GM15510 (cell line): Measurements from ENCODE around the gene ANKRD13A.

ENCODE experiments used
- POLR2A ChIP-seq: IDR thresholded peaks from 3 replicates; pipeline ENCODE4 v1.6.1; 2011; ENCODE audit warnings: borderline replicate concordance; ENCODE audit not compliant: insufficient read length; ENCODE audit errors: extremely low read depth

Gene ANKRD13A

DNA sequence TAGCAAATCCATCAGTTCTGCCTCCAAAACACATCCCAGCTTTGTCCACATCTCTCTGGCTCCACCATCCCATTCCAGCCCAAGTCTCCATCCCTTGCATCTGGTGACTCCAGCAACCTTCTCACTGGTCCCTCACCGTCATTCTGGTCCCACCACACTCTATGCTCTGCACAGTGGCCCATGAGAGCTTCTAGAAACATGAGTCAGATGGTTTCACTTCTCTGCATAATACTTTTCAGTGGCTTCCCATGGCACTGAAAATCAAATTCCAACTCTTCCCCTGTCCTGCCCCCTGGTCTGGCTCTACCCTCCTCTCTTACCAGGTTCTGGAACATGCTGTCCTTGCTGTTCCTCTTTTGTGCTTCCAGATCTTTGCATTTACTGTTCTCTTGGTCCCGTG, 66.3 kb downstream of the ANKRD13A start:
- TF ChIP-seq POLR2A: no peak

DNA sequence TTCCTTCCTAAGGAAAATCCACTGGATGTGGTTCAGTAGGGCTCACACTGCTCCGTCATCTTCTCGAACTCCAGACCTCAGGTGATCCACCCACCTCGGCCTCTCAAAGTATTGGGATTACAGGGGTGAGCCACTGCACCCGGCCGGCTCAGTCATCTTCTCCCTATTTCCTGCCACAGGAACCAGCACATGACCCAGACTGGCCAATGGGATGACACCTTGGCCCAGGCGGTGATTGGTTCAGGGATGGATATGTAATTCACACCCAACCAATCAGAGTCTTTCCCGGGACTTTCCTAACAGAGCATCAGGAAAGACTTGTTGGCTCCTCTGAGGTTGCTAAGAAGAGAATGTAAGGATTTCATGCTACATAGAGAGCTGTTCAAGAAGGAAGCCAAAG, 68.3 kb downstream of the ANKRD13A start:
- no peak for TF ChIP-seq POLR2A

DNA sequence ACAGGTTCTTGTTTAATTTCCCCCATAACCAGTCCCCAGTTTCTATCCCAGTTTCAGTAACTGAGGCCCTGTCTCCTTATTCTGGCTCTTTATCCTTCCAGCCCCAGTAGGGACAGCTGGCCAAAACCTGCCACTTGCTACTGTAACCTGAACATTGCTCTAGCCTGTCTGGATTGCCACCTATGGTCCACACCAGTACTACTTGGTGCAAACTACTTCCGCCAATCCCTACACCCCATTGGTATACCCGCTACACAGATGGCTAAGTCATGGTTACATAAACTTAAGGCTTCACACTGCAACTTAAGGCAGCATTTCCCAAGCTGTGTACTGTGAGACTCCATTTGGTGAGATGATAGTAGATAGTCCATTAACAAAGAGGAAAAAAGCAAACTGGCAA, 69.4 kb downstream of the ANKRD13A start:
- no peak for TF ChIP-seq POLR2A

DNA sequence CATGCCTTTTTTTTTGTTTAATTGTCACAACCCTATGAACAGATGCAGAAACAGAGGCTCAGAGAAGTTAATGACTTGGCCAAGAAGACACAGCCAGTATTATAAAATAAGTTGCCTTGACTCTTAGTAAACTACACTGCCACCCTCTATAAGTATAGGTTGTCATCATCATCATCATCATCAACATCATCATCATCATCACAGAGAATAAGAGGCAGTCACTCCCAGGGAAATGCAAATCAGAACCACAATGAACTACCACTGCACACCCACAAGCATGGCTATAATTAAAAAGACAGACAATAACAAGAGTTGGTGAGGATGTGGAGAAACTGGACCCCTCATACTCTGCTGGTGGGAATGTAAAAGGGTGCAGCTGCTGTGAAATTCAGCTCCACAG, 72.3 kb downstream of the ANKRD13A start:
- TF ChIP-seq POLR2A: no peak

DNA sequence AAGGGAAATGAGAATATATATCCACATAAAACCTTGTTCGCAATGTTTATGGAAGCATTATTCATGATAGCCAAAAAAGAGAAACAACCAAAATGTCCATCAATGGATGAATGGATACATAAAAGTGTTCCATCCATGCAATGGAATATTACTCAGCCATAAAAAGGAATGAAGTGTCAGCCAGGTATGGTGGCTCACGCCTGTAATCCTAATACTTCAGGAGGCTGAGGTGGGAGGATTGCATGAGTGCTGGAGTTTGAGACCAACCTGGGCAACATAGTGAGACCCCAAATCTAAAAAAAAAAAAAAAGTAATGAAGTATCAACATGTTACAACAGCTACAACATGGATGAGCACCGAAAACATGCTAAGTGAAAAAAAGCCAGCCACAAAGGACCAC, 72.7 kb downstream of the ANKRD13A start:
- no peak for TF ChIP-seq POLR2A

DNA sequence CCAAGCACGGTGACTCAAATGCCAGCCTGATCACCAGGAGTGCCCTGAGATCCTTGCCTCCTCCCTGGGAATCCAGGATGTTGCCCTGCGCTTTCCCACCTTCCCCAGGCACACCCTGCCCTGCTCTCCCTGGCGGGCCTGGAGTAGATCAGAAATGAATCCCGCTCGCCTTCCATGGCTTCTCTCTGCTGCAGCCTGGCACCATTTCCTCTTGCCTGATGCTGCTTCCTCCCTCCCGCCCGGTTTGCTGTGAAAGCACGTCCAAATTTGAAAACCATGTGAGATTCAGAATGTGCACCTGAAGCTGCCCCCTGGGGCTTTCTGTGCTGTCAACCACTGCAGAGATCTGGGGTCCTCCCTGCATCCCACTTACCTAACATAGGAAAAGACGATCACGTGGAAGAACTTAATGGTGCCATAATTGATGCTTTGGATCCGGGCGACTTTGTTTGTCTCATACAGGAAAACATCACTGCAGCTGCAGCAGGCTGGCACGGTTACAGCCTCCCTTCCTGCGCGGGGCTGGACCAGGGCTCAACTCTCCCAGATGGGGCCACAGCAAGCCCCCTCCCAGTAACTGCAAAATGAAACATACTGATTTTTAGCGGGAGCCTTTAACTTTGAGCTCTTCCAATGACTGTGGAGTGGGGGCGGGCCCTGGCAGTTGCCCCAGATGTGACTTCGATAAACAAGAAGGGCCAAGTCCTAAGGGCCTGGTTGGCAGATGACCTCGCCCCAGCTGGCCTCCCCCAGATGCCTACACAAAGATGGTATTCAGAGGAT, 74.0 kb downstream of the ANKRD13A start:
- TF ChIP-seq POLR2A: no peak

DNA sequence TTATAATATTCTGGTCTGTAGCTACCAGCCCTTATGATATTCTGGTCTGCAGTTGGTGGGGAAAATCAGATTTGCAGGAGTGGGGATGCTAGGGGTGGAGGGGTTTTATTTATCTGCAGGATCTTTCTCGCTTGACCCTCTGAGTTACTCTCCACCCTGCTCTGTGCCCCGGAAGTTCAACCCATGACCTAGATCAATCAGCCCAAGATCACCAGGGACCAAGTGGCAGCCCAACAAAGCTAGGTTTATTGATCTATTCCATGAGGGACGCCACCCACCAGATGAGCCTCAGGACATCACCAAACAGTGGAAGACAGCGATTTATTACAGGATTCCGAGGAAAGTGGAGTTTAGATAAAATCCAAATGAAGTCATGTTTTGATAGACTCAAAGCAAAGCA, 74.9 kb downstream of the ANKRD13A start:
- TF ChIP-seq POLR2A: no peak

DNA sequence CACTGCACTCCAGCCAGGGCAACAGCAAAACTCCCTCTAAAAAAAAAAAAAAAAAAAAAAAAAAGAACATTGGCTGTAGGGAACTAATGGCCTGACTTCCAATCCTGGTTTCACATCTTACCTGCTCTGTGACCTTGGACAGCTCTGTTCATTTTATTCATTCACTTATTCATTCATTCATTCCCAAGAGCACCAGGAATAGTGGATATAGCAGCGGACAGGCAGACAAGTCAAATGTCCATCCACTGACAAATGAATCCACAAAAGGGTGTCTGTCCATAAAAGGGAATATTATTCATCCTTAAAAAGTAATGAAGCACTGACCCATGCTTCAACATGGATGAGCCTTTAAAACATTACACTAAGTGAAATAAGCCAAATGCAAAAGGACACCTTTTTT, 76.7 kb downstream of the ANKRD13A start:
- TF ChIP-seq POLR2A: no peak

DNA sequence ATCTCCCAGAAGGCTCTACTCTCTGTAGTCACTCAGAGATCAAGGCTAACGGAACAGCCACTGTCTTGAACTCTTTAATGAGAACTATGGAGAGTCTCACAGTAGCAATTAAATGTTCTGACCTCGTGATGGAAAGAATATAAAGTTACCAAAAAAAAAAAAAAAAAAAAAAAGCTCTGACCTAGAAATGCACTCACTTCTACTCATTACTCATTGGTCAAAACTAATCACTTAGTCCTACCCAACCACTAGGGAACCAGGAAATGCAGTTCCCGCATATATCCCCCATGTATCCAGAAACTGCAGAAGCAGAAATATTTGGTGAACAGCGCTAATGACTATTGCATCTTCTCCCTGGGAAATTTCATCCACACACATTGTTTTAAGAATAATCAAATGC, 78.6 kb downstream of the ANKRD13A start:
- no peak for TF ChIP-seq POLR2A

DNA sequence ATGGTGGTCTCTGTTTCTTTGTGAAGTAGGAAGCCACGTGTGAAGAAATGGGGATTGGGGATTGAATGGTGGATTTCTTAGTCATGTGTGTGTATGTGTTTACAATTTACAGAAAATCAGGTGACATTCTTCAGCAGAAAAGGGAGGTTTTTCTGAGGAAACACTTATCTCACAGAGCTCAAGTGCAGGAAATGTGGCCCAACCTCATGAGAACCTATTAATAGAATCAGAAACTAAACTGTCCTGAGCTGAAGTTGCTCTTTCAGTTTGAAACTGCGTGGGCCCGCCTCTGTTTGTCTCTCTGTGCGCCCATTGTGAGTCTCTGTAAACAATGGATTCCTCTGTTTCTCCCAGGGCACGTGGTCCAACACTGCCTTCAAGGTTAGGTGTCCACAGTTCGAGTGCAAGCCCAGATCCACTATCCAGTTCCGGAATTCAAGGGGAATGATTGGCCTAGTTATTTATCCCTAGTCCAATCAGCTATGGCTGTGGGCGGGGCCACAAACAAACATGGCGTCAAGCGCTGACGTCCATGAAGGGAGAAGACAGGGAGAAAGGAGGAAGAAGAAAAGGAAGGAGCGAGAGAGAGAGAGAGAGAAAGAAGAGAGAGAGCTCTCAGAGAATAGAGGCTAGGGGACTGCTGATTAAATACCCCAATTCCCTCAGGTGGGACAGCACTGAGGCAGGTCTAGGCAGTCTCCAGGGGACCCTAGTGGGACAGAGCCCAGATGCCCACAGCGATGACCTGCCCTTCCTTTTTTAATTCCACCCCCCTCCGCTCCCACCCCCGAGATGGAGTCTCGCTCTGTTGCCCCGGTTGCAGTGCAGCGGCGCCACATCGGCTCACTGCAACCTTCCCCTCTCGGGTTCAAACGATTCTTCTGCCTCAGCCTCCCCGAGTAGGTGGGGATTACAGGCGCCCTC, 80.5 kb downstream of the ANKRD13A start:
- peak; percentile 37 for TF ChIP-seq POLR2A

DNA sequence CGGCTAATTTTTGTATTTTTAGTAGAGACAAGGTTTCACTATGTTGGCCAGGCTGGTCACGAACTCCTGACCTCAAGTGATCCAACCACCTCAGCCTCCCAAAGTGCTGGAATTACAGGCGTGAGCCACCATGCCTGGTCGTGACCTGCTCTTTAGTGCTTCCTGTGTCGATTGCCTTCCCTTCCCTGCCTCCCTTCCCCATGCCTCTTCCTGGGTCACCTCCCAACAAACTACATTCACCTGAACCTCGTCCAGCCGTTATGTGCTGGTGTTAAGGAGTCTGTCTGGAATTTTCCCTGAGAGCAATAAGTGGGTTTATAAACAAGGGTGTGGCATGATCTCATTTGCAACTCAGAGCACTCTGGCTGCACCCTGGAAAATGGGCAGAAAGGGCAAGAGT, 81.2 kb downstream of the ANKRD13A start:
- TF ChIP-seq POLR2A: no peak

DNA sequence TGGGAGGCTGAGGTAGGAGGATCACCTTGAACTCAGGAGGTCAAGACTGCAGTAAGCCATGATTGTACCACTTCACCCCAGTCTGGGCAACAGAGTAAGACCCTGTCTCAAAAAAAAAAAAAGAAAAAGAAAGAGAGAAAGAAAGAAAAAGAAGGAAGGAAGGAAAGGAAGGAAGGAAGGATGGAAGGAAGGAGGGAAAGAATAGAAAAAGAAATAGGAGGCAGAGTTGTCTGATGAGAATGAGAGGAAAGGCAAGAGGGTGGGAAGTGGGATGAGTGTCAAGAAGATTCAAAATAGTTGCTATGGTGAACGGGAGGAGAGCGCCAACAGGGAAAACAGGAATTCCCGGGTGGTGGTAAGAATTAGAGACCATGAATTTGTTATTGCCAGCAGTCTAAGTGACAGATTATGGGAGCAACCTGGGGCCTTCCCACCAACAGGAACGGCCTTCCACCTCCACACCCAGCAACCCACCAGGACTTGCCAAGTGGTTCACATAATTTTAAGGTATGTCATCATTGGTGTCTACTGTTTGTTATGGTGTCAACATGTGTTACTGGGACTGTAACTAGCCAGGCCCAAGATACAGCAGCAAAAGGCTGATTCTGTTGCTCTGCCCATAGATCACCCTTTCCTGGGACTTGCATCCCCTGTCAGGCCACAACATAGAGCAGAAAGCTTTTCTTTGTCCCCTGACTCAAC, 85.2 kb downstream of the ANKRD13A start:
- TF ChIP-seq POLR2A: no peak

DNA sequence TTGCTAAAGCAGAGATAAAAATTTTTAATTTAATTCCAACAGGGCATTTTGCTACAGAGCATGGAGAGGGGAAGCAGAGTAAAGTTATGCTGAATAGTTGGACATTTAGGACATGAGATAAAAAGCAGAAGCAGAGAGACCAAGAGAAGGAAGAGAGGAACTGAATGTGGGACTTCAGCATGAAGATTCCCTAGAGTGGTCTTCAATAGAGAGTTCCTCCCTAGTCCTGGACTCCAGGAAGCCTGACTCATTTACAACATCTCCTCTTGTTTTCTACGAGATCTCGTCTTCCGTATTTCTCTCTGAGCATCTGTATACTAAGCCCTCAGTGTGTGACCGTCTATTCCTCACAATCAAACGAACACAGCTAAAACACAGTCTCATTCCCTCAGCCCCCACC, 89.7 kb downstream of the ANKRD13A start:
- no peak for TF ChIP-seq POLR2A
